Osteoblast (primary cell): ENCODE results near the gene TFDP2. TPM values are rescaled to one million over a fixed set of nuclear protein-coding genes. Genes with fewer than 3 reads are reported as not detected.

Experiments
- DNase-seq: peaks from one replicate; pipeline ENCODE4 v3.0.0; 2011; ENCODE audit warnings: low spot score, mixed read lengths; ENCODE audit not compliant: insufficient read length; ENCODE audit errors: missing footprints
- H2AFZ ChIP-seq: 2 replicates; pipeline ENCODE4 v1.6.0; 2011; ENCODE audit warnings: mild to moderate bottlenecking, low read length
- H3K27ac ChIP-seq: 2 replicates; pipeline ENCODE4 v1.5.1; 2011; ENCODE audit warnings: mild to moderate bottlenecking, low read depth, low read length, moderate library complexity
- H3K27me3 ChIP-seq: 2 replicates; pipeline ENCODE4 v1.6.0; 2012; ENCODE audit warnings: mild to moderate bottlenecking, control low read depth, inconsistent platforms, low read length, moderate library complexity; ENCODE audit not compliant: insufficient read depth
- H3K36me3 ChIP-seq: 2 replicates; pipeline ENCODE4 v1.5.1; 2011; ENCODE audit warnings: mild to moderate bottlenecking, low read length, control low read depth, moderate library complexity; ENCODE audit not compliant: insufficient read depth
- H3K4me1 ChIP-seq: 2 replicates; pipeline ENCODE4 v1.5.1; 2011; ENCODE audit warnings: mild to moderate bottlenecking, low read length, control low read depth, moderate library complexity; ENCODE audit not compliant: insufficient read depth
- H3K4me2 ChIP-seq: 2 replicates; pipeline ENCODE4 v1.6.0; 2011; ENCODE audit warnings: mild to moderate bottlenecking, low read length; ENCODE audit not compliant: insufficient read depth
- H3K4me3 ChIP-seq: fragments of 200-600 bp; sonication (generic); 3 replicates; pipeline ENCODE4 v1.5.1; 2012; ENCODE audit warnings: mild to moderate bottlenecking, low read length, inconsistent platforms; ENCODE audit not compliant: insufficient read depth
- H3K79me2 ChIP-seq: 2 replicates; pipeline ENCODE4 v1.6.0; 2012; ENCODE audit warnings: mild to moderate bottlenecking, low read length, control low read depth, inconsistent platforms; ENCODE audit not compliant: insufficient read depth
- H3K9me3 ChIP-seq: 2 replicates; pipeline ENCODE4 v1.5.1; 2011; ENCODE audit warnings: low read depth, low read length, control low read depth
- H4K20me1 ChIP-seq: 2 replicates; pipeline ENCODE4 v1.6.0; 2012; ENCODE audit warnings: mild to moderate bottlenecking, low read length, control low read depth; ENCODE audit not compliant: insufficient read depth
- total RNA-seq: library from RNA; depleted of rRNA; stranded (reverse); fragments of >200 nt; gene quantifications from 2 replicates; pipeline ENCODE4 v1.2.3, GENCODE V29; 2012
- TF ChIP-seq, protein P1 (sequence below): IDR thresholded peaks from 2 replicates; pipeline ENCODE4 v1.5.1; 2011; ENCODE audit warnings: mild to moderate bottlenecking, low read depth, low read length, moderate library complexity; ENCODE audit errors: extremely low read depth

The TFDP2 gene
- total RNA-seq, 1 donor = 41.6 TPM

DNA sequence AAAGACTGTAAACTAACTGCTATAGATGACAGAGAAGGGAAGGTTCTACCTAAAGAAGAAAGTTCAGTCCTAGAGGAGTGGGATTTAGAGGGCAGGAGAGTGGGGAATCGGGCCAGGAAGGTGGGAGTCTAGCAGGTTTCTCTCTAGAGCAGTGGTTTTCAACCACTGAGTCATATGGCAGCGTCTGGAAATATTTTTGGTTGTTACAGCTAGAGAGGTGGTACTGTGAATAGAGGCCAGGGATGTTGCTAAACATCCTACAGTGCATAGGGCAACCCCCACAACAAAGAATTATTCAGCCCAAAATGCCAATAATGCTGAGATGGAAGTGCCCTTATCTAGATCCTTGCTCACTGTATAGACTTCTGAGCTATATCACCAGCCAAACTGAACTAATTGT, 244.2 kb downstream of the TFDP2 start:
- Histone ChIP-seq H3K36me3 (peaks cover 8% of the 10 kb centered on the region), H3K27me3 (no peaks in the 10 kb centered on the region), H3K27ac (no peak overlapping the region), H4K20me1 (peaks cover 4% of the 10 kb centered on the region), H3K4me1 (peaks cover 4% of the 10 kb centered on the region), H2AFZ (no peak overlapping the region), H3K9me3 (no peaks in the 10 kb centered on the region), H3K4me3 (no peak overlapping the region), H3K79me2 (peaks cover 34% of the 10 kb centered on the region), H3K4me2 (no peak overlapping the region)
- TF ChIP-seq, protein P1, sequence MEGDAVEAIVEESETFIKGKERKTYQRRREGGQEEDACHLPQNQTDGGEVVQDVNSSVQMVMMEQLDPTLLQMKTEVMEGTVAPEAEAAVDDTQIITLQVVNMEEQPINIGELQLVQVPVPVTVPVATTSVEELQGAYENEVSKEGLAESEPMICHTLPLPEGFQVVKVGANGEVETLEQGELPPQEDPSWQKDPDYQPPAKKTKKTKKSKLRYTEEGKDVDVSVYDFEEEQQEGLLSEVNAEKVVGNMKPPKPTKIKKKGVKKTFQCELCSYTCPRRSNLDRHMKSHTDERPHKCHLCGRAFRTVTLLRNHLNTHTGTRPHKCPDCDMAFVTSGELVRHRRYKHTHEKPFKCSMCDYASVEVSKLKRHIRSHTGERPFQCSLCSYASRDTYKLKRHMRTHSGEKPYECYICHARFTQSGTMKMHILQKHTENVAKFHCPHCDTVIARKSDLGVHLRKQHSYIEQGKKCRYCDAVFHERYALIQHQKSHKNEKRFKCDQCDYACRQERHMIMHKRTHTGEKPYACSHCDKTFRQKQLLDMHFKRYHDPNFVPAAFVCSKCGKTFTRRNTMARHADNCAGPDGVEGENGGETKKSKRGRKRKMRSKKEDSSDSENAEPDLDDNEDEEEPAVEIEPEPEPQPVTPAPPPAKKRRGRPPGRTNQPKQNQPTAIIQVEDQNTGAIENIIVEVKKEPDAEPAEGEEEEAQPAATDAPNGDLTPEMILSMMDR = no peak
- no peak for DNase-seq

DNA sequence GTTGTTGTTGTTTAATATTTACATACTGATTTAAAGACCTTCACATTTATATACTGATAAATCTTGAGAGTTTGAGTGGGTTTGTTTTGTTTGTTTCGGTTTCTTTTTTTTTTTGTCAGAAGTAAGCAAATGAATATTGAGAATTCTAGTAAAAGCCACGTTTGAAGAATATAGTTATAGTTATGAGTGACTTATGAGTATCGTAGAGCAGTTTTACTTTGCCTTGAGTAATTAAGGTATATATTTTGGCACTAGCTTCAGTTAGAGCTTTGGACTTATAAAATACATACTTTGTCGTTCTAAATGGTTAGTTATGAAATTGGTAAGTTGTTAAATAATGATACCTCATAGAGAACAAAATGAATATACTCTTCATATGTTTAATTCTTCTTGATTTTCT, 245.1 kb downstream of the TFDP2 start:
- peaks cover 5% of the 10 kb centered on the region for H3K36me3 ChIP-seq
- TF ChIP-seq, protein P1 = no peak
- no peak overlapping the region for H3K4me3 ChIP-seq
- peaks cover 42% of the 10 kb centered on the region for H3K79me2 ChIP-seq
- no peak overlapping the region for H2AFZ ChIP-seq
- H3K4me1 ChIP-seq = peaks cover 4% of the 10 kb centered on the region
- no peak overlapping the region for H3K4me2 ChIP-seq
- H4K20me1 ChIP-seq = peaks cover 6% of the 10 kb centered on the region
- H3K27ac ChIP-seq = no peak overlapping the region
- H3K27me3 ChIP-seq = no peaks in the 10 kb centered on the region
- no peaks in the 10 kb centered on the region for H3K9me3 ChIP-seq
- no peak for DNase-seq

DNA sequence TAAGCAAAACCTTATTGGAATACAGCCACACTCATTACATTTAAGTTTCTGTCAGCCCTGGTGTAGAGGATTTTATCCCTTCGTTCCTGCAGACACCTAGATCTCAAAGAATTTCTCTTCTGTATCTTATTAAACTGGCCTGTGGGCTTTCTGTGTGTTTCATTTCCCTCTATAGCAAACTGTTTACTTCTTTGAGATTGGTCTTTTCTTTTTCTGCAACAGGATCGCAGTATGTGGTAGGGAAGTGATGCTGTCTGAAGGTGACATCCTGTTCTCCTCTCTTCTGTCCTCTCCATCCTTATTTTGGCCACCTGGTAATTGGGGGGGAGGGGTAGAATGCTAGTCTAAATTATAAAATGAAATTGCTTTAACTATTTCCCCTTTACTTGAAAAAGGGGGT, 247.4 kb downstream of the TFDP2 start:
- Histone ChIP-seq H2AFZ (no peak overlapping the region), H3K27ac (no peak overlapping the region), H3K79me2 (peaks cover 61% of the 10 kb centered on the region), H3K9me3 (no peaks in the 10 kb centered on the region), H3K4me2 (no peak overlapping the region), H4K20me1 (peaks cover 6% of the 10 kb centered on the region), H3K36me3 (no peaks in the 10 kb centered on the region), H3K4me1 (peaks cover 4% of the 10 kb centered on the region), H3K4me3 (no peak overlapping the region), H3K27me3 (no peaks in the 10 kb centered on the region)
- no peak for DNase-seq
- TF ChIP-seq, protein P1 = no peak

DNA sequence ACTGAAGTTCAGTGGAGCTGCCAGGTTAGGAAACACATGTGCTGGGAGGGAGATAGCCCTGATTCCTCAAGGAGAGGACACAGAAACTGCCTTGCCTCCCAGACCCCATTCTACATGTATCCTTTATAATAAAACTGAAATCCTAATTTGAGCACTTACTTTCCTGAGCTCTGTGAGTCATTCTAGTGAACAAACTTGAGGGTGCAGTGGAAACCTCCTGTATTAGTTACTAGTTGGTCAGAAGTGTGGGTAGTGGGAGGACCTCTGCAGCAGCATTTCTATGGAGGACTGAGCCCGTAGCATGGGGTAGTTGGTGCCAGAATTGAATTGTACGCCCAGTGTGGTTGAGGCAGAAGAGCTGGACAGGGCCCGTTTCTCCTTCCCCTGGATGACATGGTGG, 249.0 kb downstream of the TFDP2 start:
- Histone ChIP-seq H3K9me3 (no peaks in the 10 kb centered on the region), H3K4me1 (peaks cover 9% of the 10 kb centered on the region), H2AFZ (no peak overlapping the region), H3K27me3 (no peaks in the 10 kb centered on the region), H3K4me2 (no peak overlapping the region), H3K27ac (no peak overlapping the region), H3K4me3 (no peak overlapping the region), H3K36me3 (no peaks in the 10 kb centered on the region), H4K20me1 (peaks cover 6% of the 10 kb centered on the region), H3K79me2 (peaks cover 76% of the 10 kb centered on the region)
- TF ChIP-seq, protein P1 = no peak
- DNase-seq = no peak
